Muscle of arm (tissue), 12 donors: ENCODE results near the gene TFR2. TPM values are rescaled to one million over a fixed set of nuclear protein-coding genes. Genes with fewer than 3 reads are reported as not detected.

ENCODE experiments used
- DNase-seq: peaks from one replicate; pipeline ENCODE4 v3.0.0-alpha.2; 2013
- polyA plus RNA-seq, 12 donors: library from polyadenylated mRNA; unstranded; fragments of 120-200 nt; gene quantifications; one replicate each; pipeline ENCODE4 v1.2.1, GENCODE V29; 2013; ENCODE audit not compliant: insufficient read length in 12 of 12

The TFR2 gene
- polyA plus RNA-seq, 12 donors, result 0.23 to 2.3 (median 0.72) TPM; not detected in 2

DNA sequence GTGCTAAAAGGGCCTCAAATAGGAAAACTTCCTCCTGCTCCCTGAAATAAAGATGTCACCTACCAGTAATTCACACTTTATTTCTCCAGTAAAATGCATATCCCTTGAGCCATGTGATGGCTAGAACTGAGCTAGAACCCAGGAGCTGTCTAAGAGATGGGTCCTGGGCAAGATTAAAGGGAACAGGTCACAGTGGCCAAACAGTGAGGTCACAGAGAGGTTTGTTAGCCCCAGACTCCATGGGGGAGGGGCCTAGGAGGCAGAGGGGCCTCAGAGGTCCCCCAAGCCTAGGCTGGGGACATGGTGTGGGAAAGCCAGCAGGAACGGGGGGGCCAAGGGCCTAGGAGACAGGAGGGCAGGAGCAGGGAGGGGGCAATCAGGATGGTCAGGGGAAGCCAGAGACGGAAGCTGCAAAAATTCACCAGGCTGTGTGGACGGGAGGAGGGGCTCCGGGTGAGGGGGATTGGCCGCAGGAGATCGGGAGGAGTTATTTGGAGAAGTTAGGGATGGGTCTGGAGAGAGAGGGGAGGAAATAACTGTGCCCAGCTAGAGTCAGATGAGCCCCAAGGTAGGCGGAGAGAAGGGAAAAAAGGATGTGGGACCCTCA is 51.9 kb downstream of the TFR2 start:
- no peak for DNase-seq

DNA sequence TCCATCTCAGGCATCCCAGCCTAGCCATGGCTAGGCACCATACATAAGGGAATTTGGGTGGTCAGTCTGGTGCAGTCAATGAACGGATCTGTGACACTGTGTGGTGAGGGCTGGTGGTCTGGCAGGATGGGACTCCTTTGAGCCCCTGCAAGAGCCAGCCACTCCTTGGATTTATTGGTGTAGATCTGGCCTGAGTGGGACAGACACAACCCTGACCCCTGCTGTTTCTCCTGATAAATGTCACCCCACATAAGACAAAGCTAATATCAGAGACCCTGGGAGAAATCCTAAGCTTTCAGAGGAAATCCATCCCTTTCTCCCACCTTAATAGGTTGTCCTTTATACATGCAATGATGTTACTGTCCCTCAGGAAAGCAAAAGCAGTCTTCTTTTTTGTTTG is 52.9 kb downstream of the TFR2 start:
- no peak for DNase-seq

DNA sequence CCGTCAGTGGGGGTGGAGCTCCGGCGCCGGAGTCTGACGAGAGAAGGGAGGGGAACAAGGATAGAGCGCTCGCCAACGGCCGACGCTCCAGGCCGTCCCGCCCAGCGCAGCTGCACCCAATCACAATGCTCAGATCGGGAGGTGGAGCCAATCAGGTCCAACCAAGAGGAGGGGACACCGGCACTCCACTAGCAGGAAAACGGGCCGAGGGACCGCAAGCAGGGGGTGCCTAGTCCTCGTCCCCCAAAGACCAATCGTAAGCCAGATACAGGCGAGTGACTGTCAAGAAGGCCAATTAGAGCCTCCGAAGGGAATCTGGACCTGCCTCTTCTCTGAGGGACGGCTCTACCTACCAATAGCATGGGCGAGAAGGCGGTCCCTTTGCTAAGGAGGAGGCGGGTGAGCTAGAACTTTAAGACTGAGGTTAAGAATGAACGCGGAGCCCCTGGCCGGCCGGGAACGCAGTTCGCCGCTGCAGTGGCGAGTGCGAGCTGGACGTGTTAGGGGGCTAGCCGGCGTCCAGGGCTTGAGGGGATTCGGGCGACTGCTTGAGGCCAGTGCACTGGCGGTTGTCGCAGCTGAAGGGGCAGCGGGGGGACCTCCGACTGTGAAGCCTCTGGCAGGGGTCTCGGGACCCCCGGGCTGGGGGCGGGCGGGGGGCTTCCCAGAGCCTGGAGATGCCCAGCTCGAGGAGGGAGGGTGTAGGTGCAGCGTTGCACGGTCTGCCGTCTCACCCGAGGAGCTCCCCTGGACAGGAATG is 54.9 kb downstream of the TFR2 start, which contains the start of gene FBXO24:
Gene FBXO24, plus strand, starts transcription at position 63 of the 760 bp plus-strand sequence. Its CDS starts 298 bp downstream, at position 361.
- DNase-seq, result peak; percentile 100

DNA sequence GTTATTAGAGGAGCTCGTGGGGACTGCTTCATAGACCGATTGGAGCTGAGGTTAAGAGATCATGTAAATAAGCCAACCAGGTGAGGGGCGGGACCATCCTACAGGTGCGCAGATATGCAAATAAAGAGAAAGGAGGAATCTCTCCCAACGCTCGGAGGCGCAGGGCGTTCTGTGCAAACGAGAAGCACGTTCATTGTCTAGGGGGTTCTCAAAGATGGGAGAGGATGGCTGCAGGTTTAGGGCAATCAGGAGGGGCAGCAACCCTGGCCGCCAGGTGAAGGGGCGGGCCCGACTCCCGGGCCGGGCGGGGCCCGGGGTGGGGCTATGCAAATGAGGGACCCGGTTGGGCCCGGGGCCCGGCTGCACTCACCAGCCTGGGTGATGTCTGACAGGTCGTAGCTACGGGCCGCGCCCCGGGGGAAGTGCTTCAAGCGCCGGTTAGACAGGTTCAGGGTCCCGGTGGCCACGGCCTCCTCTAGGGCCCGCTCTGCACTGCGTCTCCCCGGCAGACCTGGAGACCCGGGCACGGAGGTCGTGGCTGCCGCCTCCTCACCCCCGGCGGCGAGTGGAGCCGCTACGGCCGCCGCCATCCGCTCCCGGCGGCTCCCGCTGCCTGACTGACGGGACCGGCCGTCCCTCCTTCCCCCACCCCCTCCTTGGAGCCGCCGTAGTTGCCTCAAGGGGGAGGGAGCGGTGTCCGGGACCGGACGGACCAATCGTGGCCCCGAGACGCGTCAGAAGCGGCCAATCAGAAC is 55.7 kb downstream of the TFR2 start, which contains the start of gene LRCH4:
Gene LRCH4, minus strand, starts transcription at position 619 of the 755 bp plus-strand sequence. Its CDS starts 29 bp downstream, at position 590.
- DNase-seq, result no peak

DNA sequence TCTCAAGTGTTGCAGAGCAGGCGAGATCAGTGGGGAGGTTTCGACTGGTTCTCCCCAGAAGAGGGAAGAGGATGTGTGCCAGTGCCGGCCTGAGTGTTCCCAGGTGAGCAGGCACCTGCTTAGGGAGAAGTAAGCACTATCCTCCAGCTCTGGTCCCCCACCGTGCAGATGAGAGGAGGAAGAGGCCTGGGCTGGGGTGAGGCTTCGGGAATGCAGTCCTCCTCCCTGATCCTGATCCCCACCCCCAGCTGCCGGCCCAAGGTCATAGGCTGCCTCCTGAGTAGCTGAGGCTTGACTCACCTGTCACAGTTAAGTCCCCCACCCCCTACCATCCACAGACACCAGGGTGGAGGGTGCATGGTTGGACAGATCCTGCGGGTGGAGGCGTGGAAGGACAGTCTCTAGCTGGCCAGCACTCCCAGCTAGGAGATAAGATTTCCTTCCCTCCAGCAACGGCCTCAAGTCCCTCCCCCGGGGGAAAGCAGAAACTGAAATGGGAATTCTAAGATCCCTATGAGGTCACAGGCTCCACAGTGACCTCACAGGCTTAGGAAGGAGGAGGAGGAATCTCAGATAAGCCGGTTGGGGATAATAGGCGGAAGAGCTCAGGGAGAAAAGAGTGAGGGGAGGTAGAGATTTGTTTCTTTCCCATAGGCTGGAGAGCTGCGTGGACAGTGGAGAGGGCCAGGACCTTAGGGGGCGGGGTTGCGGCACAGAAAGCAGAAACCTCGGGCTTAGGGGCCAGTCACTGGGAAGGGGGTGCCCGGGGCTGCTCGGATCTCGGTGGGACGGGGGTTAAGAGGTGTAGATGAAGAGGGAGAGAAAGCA is 56.5 kb downstream of the TFR2 start:
- no peak for DNase-seq

DNA sequence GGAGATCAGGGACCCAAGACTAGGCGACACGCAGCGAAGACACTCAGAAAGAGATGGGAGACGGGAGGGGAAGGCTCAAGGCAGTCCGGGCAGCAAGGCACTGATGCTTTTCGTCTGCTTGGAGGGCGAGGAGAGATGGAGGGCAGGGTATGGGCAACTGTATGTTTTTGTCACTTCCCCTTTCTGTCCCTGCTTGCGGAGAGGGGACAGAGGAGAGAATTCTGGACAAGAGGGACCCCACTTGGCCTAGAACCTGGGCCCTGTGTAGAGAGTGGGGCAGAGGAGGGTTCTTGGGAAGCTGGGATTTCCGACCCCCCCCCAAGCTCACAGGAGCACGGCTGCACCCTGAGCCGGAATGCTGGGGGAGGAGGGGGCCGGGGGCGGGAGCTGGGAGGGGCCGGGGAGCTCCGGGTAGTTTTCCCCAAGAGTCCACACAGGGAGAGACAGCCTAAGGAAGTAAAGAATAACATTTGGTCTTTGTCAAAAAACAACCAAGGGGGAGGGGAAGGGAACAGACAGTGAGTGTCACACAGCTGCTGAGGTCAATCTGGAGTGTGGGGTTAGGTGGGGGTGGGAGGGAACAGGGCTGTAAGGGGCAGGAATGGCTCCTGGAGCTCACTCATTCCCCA is 57.2 kb downstream of the TFR2 start:
- DNase-seq, result no peak

DNA sequence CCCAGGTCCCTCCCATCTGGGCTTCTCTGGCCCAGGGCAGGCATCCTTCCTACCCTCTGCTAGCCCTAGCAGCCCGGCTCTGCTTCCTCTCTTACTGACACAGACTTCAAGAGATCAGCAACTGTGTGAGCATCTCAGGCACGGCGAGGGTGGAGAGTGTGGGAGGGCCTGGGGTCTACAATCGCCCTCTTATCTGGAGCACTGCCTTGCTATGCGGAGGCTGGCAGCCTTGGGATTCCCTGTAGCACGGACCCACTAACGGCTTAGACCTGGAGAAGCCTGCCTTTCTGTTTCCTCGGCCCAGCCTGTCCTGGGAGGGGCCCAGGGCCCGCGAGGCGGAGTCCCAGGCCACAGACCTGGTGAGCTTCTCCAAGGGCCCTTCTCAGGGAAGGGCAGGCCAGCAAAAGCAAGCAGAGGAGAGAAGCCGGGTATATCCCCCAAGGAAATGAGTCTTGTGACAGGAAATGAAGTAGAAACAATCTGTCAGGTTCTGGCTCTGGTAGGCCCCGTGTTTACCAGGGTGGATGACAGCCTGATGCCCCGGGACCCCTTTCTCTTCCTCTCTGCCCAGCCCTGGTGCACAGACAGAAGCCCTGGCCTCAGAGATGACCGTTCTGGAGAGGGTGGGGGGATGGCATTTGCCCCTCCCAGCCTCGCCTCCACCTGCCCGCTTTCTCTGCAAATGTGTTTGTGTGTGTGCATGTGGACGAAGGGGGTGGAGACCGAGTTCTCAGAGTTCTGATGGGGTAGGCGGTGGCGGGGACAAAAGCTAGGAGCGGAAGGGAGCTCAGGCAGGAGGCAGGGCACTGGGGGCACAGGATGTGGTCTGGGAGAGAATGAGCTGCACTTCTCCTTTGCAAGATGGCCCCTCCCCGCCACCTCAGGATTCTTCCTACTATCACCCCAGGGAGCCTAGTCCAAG is 58.0 kb downstream of the TFR2 start:
- no peak for DNase-seq

DNA sequence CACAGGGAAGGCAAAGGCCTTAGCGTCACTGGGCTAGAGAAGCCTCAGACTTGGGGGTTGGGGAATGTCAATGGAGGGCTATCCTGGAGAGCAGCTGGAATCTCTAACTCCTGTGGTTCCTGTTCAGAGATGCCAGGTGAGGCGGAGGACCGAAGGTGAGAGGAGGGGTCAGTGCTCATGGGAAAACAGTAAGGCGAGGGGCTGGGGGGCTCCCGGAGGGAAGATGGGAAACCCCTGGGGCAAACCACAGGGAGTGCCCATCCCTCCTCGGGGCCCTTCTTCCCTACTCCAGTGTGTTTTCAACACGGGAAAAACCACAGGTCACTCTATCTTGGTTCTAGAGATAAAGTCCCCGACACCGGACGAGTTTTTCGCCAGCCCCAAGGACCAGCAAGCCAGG is 58.7 kb downstream of the TFR2 start:
- DNase-seq, result no peak

DNA sequence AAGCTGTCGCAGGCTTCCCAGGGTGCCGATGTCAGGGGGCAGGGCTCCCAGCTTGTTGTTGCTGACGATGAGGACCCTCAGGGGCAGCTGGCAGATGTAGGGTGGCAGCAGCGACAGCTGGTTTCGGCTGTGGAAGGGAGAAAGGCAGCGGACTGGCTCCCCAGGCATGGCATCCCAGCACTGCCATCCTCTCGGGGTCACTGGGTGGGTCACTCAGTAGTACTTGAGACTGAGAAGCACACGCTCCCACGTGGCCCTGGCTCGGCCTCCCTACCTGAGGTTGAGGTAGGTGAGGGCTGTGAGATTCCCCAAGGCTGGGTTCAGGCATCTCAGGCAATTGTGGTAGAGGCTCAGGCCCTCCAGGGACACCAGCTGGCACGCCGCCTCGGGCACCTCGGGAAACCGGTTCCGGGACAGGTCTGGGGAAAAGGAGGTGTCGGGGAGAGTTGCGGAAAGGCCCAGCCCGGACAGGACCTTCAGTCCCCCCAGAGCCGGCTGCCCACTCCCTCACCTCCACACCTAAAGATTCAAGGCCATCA is 59.2 kb downstream of the TFR2 start:
- DNase-seq, result no peak

DNA sequence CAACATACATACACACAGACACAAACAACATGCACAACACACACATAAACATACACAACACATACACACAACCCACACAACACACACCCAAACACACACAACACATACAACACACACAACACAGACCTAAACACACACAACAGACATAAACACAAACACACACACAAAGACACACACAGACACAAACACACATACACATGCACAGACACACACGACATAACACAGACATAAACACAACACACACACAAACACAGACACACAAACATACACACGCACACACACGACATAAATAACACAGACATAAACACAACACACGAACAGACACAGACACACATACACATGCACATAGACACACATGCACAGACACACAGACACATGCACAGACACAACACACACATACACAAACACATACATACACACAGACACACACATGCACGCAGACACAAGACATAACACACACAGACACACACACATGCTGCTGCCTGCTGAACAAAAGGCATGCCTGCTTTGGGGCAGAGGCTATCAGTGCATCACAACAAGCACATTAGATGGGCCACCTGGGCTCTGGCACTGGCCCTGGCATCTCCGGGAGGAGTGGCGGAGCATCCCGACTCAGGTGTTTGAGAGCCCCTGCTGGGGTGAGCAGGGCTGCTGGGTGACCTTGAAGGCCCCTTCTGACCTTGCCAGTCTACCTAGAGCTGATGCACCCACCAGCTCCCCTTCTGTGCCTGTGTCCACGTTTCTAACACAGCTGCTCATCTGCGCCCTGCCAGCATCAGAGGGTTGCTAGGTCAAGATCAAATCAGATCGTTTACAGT is 60.7 kb downstream of the TFR2 start:
- no peak for DNase-seq

DNA sequence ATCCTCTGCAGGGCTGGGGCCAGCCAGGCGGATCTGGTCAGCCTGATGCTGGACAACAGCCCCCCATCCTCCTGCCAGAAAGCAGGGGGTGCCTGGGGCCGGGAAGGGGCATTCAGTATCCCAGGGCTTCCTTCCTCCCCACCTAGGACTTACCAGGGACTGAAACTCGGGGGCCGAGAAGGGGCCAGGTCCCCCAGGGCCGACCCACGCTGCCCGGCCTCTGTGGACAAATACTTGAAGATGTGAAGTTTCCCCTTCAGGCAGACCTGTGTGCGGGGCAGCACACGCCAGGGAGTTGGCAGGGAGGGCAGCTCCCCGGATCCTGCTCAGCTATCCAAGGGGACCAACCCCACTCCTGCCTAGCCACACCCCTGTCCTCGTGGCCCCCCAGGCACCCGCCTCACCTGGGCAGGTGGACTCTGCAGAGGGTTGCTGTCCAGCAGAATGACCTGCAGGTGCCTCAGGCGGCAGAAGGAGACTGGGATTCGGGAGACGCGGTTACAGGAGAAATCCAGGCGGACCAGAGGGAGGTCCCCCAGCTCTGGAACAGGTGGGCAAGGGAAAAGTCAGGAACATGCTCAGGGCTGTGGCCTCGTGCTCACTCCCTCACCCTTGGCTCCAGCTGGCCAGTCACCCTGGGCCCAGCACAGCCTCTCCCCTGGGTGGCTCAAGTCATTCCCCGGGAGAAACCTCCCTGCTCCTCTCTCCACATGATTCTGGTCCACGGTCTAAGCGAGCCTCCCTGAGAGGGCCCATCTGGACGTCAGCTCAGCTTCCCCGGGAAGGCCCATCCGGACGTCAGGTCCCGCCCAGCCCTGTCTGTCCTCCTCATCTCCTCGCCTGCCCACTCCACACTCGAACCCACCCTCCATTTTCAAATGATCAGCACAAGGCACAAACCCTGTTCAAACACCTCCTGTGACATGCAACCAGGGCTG is 62.8 kb downstream of the TFR2 start:
- no peak for DNase-seq

DNA sequence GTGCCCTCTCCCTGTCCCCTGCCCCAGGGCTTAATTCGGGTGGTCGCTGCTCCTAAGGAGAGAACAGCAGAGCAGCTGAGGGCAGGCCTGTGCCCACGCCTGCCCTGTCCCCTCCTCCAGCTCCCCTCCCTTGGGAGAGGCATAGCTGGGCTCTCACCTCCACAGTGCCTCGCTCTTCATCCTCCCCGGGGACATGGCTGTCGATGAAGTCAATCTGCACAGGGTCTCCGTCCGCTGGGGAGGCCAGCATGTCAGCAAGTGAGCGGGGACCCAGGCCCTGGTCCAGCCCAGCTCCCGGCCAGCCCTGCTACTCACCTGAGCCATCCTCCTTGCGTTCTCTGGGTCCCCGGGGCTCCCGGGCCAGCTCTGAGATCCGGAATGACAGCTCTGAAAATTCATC is 63.8 kb downstream of the TFR2 start:
- no peak for DNase-seq

DNA sequence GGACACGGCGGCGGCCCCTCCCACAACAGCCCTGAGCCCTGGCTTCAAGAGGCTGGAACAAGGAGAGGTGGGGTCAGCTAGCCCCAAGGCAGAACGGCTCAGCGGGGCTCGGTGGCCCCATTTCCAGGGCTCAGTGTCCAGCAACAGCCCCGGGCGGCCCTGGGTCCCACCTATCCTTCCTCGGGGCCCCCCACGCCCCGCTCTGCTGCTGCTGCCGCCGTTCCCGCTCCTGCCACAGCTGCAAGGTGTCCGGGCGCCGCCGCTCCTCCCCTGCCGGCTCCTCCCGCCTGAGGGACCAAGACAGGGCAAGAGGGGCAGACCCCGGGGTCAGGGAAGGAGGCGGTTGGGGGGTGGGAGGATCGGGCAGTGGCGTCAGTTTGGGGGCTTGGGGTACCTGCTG is 64.2 kb downstream of the TFR2 start:
- no peak for DNase-seq

DNA sequence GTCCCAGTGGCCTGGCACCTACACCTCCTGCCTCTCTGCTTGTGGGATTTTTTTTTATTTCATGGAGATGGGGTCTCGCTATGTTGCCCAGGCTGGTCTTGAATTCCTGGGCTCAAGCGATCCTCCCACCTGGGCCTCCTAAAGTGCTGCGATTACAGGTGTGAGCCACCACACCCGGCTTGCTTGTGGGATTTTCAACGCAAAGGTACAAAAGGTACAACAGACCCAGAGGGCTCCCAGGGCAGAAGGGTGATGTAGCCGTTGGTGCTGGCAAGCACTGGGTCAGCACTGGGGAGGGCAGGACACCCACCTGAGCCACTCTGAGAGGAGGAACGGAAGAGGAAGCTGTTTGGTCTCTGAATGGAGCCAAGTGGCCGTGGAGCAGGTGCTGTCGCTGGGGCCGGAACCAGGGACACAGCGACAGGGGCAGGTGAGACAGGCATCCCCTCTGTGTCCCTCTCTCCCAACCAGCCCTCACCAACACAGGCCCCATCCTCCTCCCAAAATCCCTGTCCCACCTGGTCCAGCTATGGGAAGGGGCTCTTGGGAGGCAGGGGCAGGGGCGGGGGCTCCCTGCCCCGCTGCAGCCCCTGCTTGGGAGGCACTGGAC is 64.9 kb downstream of the TFR2 start:
- DNase-seq, result no peak

DNA sequence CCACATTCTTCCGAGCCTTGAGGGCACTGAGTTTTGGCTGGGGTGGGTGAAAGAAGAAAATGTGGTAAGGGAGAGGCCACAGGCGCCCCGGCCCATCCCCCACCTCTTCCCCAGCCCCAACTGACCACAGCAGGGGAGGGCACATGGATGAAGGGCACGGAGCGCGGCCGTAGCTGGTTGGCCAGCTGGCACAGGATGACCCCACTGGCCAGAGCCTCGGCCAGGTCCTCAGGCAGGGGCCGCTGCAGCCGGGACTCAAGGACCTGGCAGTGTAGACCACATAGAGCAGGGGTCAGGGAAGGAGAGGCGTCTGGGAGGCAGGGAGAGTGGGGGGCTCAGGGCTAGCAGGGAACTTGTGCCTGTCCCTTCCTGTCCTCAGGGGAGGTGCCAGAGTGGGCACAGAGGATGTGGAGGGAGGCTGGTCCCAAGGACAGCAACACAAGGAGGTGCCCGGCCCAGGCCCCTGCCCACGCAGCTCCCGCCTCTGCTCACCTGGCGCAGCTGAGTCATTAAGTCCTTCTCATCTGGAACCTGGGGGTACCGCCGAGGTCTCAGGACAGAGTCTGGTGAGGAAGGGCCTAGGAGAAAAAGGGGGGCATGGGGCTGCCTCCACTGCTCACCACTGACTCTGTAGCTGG is 65.5 kb downstream of the TFR2 start:
- DNase-seq, result no peak

DNA sequence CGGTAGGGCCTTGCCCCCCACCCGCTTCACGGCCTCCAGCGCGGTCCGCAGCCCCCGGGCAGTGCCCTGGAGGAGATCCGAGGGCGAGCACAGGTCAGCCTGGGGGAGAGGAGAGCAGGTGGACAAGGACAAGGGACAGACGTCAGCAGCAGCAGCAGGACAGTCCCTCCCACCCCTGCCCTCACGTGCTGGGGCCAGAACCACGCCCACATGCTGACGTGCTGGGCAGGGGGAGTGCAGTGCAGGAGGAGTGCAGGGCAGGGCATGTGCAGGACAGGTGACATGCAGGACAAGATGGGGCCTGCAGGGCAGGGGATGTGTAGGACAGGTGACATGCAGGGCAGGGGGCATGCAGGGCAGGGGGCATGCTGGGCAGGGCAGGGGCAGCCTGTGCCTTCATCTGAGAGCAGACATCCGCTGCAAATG is 66.1 kb downstream of the TFR2 start:
- DNase-seq, result no peak
